Ramos (cell line): ENCODE data around the gene GPR63.

Experiments used
- in situ Hi-C: fragments of 300-500 bp; cut with MboI; formaldehyde crosslinking; loops from one replicate; pipeline ENCODE4 v1.14.3; 2022; ENCODE audit warnings: low sequenced_read_pairs; ENCODE audit not compliant: unreplicated experiment

GPR63 gene, protein sequence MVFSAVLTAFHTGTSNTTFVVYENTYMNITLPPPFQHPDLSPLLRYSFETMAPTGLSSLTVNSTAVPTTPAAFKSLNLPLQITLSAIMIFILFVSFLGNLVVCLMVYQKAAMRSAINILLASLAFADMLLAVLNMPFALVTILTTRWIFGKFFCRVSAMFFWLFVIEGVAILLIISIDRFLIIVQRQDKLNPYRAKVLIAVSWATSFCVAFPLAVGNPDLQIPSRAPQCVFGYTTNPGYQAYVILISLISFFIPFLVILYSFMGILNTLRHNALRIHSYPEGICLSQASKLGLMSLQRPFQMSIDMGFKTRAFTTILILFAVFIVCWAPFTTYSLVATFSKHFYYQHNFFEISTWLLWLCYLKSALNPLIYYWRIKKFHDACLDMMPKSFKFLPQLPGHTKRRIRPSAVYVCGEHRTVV

DNA sequence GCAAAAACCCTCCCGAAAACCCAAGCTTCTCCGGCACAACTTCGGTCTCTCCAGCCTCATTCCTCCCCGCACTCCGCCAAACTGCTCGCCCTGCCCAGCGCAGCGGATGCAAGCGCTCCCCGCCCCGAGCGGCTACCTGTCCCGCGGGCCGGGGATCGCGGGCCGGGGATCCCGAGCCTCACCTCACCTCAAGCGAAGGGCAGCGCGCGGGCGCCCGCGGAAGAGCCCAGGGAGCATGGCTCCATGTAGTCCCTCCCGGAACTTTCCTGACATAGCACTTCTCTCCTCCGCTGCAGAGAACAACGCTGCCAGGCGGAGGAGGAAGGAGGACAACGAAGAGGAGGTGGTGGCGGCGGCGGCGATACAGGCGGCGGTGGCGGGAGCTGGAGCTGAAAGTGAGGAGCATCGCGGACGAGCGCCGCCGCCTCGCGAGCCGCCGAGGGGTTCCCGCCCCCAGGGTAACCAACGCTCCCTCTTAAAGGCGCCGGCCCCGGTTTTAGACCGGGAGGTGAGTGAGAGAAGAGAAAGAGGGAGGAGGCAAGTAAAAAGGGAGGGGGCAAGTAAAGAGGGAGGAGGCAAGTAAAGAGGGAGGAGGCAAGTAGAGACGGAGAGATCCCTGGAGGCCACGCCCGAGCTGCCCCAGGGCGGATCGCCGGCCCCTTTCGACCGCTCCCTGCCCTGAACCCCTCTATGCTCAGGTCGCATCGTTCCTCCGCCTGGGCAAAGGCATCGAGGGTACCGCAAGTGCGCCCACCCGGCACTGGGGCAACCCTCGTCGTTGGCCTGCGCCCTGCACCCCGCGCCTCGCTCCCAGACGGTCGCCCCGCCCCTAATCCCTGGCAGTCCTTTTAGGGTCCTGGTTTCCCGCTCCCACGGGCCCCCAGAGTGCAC lies at the start of gene GPR63:
Gene GPR63, minus strand, starts transcription at position 397 of the 891 bp plus-strand sequence. CDS start 37,746 bp downstream, outside the sequence.
- in situ Hi-C loops, result no loop called here

DNA sequence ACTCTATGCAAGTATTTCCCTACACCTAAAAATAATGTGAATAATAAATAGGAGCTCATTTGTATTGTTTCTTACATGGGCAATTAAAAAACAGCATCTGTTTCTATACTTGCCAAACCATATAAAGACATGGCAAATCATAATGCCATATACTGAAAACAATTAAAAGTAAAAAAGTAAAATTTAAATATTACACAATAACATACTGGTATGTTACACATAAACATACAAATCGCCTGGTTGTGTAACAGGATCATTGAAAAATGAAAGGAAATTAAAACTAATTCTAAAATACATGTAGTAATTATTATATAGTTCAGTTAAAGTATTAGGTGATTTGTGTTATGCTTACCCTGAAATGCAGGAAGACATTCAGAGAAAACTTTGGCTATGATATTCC lies 49.2 kb upstream of the GPR63 start:
- in situ Hi-C loops, result loop anchor here (25.0 kb wide), 1 partner anchor 349 kb away; no protein-coding TSS in a partner anchor

DNA sequence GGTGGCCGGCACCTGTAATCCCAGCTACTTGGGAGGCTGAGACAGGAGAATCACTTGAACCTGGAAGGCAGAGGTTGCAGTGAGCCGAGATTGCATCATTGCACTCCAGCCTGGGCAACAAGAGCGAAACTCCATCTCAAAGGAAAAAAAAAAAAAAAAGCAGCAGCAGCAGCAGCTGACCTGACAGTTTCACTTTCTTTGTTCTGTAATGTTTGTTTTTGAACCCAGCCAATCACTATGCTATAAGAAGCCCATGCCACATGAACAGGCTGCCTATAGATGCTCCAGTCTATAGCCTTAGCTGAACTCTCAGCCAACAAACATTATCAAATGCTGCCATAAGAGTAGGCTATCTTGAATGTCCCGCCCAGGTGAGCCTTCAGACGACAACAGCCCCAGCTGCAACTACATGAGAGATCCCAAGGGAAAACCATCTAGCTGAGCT lies 47.9 kb upstream of the GPR63 start:
- in situ Hi-C loops, result loop anchor here (25.0 kb wide), 1 partner anchor 348 kb away; no protein-coding TSS in a partner anchor

DNA sequence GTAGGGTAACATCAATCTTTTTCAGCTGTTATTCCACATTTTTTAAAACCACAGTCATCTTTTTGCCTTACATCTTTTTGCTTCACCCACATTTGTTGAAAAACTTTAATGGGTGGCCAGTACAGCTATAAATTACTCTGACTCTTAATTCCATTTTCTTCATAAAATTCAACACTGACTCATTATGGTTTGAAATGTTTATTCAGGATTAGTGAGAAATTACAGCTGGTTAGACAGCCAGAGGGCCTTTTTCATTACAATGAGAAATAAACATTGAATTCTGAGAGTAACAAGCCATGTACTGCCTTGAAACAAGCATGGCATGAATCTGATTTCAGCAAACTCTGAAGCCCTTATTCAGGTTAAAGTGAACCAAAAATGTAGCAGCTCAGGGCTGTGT lies 40.9 kb upstream of the GPR63 start:
- in situ Hi-C loops, result loop anchor here (25.0 kb wide), 1 partner anchor 341 kb away; no protein-coding TSS in a partner anchor

DNA sequence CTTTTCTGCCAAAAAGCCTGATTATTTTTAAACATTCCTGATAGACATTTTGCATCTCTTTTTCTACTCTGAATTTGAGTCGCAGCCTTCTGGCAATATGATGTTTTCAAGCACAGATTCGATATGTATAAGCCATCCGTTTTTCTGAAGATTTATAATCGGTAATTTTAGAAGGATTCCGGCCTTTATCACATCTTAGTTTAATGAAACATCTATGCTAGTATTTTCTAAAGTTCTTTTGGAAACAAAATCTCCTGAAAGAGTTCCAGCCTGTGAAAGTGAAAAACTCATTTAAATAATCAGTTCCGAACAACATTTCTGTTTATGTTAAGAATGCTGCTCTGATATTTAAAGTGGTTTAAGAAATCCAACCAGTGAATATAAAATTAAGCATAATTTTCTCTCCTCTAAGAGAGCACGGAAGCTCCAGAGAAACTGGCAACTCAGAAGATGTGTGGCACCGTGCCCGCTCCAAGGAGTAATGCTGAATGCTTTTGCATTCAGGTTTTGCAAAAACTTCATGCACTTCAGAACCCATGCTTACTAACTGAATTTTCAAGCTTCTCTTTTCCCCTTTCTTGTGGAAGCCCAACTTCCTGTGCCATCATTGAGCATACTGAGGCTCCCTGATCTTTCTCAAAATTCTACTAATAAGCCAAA lies 39.7 kb upstream of the GPR63 start:
- in situ Hi-C loops, result loop anchor here (25.0 kb wide), 1 partner anchor 340 kb away; no protein-coding TSS in a partner anchor

DNA sequence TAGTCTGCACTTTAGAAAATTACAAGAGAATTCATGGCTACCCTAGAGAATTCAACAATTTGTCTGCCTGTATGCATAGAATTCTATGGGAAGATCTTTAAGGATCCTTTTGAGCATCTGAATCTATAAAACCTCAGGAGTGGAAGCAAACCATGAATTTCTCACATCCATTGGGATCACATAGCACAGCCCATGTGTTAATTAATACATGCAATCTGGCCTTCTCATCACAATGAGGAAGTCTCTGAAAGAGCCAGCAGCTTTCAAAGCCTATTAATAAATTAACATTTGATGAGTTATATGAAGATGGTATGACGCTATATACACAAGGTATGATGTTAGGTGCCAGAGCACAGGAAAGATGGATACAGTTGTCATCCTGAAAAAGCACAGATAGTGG lies 35.7 kb upstream of the GPR63 start:
- in situ Hi-C loops, result no loop called here

DNA sequence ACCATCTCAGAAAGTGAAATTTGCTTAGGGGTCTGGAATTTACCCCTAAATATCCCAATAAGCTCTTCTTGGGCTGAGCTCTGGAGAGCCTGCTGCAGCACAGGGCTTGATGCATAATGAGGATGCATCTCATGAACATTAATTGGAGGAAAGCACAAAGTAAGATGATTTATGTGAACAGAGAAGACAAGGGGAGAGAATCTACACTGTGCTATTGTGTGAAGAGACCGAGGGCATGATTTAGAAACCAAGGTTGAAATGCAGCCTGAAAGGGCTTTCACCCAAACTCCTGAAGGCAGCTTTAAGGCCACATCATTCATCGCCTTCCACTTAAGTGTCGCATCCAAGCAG lies 27.8 kb upstream of the GPR63 start:
- in situ Hi-C loops, result no loop called here

DNA sequence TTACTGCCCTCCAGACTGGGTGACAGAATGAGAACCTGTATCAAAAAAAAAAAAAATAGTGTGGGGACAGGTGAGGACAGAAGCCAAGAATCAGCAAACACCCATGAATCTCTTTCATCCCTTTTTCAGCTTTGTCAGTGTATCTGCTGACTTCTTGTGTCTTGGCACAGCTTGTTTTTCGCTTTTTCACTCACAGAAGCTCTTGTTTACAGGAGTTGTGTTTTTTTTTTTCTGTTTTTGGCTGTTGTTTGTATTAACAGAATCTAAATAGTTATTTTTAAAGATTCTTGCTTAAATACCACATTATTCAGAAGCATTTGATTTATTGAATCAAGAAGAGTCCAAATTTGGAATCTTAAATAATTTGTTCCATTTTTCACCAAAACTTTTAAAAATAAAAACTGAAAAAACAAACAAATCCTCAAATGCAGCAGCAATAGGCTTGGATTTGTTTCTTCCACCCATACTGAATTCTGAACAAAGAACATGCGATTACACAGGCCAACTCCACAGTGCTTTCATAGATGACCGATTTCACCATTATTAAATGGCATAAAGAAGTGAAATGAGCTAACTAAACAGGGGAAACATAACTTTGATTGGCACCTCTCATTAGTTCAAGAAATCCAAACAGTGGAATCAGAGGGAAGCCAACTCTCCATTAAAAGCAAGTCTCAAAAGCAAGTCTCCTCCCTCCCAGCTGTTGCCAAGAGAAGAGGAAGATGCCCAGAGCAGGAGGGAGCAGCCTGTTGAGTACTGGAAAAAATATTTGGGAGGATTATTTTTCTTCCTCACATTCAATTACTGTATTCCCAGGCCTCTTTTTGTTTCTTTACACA lies 27.2 kb upstream of the GPR63 start:
- in situ Hi-C loops, result no loop called here

DNA sequence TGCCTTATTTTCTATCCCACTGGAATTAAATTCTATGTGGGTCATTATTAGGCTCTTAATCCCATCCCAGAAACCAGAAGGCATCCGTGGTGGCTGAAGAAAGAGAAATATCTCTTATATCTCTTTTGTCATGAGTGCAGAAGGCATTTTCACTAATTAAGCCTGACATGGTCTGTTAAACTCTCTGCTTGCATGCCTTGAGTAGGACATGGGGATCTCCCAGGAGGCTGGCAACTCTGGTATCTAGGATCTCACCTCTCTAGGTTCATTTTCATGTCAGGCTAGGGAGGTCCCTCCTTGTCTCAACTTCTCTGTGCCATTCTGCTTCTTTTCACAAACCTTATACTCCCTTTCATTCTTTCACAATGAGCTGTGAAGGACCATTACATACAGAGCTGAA lies 25.3 kb upstream of the GPR63 start:
- in situ Hi-C loops, result no loop called here

DNA sequence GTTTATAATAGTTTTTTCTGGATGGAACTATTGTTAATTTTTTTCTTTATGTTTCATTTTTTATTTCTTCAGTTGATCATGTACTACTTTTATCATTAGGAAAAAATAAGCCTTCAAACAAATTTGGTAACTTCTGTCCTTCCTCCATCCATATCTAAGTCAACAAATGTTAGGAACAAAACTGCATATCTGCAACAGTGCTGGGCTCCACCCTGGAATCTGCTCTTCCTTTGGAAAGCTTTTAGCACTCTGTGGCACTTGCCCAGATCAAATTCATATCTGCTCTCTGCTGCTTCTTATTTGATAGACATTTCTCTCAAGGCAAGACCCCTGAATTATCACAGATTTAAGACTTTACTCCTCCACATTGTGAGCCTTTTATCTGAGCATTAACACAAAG lies 24.3 kb upstream of the GPR63 start:
- in situ Hi-C loops, result no loop called here

DNA sequence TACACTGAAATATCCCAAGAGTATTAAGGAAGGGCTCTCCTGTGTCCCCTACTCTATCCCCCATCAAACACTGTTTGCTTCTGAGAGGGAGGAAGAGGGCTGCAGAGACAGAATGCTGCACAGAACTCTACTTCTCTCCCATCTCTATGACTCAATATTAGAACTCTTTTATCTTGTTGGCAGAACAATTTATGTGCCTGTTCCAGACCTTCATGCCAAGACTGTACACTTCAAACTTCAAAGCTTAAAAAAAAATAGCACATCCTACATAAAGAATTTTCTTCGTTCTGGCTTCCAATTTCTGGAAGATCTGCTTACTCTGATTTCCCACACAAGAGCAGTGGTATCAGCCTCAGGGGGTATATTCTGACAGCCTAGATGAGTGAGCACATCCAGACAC lies 19.6 kb upstream of the GPR63 start:
- in situ Hi-C loops, result no loop called here

DNA sequence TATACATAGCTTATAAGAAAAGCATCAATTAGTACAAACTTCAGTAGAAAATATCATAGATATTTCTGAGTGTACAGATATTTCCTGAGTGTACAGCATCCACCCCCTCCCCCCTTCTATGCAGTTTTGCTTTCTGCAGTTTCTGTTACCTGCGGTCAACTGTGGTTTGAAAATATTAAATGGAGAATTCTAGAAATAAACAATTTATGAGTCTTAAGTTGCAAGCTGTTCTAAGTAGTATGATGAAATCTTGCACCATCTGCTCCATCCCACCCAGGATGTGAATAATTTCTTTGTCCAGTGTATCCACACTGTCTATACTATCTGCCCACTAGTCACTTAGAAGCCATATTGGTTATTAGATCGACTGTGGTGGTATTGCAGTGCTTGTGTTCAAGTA lies 15.8 kb upstream of the GPR63 start:
- in situ Hi-C loops, result no loop called here

DNA sequence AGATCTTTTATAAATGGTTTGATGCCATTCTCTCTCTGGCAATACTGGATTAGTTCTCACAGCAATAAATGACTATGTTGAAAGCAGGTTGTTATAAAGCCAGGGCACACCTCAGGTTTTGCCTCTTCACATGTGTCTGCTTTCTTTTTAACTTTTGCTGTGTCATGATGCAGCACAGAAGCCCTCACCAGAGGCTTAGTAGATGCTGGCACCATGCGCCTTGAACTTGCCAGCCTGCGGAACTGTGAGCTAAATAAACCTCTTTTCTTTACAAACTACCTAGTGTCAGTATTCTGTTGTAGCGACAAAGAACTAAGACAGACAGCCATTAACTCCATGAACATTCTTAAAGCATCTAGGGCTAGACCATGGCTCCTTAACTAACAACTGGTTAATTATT lies 15.3 kb upstream of the GPR63 start:
- in situ Hi-C loops, result no loop called here

DNA sequence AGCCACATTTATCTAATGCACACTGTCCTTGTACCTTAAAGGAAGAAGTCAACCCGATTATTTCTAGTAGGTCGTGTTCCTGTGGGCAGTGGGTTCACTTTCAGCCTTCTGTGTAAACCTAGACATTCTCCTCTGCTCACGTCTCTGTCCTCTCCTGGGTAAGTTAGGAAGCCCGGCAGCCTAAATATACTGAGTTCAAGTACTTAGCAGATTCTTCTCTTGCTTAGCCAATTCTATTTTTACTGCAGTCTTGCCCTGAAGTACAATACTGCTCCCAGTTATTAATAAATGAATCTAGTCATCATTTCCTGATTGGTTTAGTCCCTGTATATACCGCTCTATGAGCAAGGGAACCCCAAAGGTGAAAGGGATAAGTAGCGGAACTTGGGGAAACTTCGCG lies 14.6 kb upstream of the GPR63 start:
- in situ Hi-C loops, result no loop called here

DNA sequence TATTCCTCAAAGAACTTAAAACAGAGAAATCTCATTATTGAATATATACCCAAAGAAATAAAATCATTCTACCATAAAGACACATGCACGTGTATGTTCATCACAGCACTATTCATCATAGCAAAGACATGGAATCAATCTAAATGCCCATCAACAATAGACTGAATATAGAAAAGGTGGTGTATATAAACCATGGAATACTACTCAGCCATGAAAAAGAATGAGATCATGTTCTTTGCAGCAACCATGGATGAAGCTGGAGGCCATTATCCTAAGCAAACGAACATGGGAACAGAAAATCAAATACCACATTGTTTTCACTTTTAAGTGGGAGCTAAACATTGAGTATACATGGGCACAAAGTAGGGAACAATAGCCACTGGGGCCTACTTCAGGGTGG lies 12.3 kb upstream of the GPR63 start:
- in situ Hi-C loops, result no loop called here

DNA sequence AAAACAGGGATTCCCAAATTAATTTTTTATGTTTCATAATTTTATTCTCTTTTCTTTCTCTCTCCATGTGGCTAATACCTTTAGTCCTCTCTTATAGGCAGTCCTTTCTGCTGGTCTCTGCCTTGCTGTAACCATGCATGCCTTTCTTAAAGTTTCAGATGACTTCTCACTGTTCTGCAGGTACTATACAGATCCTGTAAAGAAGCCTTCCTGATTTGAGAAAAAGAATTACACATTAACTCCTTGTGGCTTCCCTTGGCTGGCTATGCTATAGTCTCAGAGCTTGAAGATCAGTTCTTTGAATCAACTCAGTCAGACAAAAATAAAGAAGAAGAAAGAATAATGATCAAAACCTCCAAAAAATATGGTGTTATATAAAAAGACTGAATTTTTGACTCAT lies 7.3 kb upstream of the GPR63 start:
- in situ Hi-C loops, result no loop called here

DNA sequence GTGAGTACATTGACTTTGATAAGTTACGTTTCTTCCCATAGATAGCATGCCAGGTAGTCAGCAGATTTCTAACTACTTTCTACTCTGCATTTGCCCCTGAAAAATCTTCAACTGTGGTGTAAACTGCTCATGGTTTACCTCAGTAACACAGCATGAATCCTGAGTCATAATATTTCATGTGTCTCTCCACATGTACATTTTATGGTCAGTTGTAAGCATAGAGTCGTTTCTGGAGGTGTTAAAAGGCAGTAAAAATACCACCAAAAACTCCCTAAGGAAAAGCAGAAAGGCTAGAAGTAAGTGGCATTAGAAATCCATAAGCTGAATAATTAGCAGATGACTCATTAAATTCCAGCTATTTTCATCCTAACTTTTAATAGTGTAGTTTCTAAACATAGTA lies 4.1 kb upstream of the GPR63 start:
- in situ Hi-C loops, result no loop called here

DNA sequence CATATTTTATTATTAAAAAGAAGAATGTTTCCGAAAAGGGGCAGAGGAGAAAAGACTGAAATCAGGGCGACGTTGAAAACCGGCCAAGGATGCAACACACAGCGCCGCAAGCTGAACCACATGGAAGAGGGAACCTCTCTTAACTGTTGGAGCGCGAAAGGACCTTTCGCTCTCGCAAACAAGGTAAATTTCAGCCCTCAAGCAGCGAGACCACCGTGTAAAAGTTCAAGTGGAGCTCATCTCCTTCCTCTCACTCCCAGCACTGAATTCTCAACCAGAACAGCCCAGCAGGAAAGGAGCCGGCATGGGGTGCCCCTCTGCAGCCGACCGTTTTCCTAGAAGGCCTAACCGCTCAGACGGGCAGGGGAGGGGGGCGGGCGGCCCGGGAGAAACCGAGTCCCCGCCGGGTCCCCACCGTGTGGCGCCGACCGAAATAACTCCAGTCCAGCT lies 621 bp downstream of the GPR63 start:
- in situ Hi-C loops, result no loop called here

DNA sequence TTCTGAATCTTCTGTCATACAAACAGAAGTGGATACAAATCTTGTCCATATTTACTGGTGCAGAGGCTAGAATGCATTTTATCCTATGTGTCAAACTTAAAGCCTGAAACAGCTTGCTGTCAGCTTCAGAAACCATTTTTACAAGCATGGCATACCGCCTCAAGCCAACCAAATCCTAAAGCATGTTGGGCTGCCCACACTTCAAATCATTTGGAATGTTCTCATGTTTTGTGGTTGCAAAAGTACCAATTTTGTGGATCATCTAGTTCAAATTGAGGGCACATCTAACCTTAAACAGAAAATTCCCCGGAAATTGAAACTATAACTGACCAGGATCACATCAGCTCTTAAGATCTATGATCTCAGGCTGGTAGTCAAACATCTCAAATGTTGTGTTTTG lies 3.2 kb downstream of the GPR63 start:
- in situ Hi-C loops, result no loop called here

DNA sequence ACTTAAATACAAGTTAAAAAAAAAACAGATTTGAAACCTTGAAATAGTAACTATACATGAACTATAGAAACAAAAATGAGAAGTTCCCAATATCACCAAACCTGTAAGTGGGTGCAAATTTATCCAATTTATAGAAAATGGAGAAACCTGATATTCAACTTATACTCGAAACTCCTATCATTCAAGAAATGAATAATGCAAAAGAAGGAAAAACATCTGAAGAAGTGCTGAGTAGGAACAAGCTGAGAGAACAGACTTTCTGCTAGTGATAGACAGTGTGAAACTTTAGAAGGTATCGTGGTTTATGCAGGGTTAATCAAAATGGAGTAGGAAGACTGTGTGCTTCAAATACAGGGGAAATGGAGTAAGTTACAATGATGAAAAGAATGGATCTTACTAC lies 4.5 kb downstream of the GPR63 start:
- in situ Hi-C loops, result no loop called here
